ENCODE measurements around the gene CCDC157.
A peak's percentile ranks its signal among the peaks of the same experiment; 100 is the strongest.

The CCDC157 gene

GRCh38 chr22:30357650-30358215 is 926 bp downstream of the CCDC157 start:
- DNase-seq: no peak

- no peak for DNase-seq
Observed at GRCh38 chr22:30358541-30358940, 1.7 kb downstream of the CCDC157 start.

GRCh38 chr22:30361916-30362650 is 5.3 kb downstream of the CCDC157 start:
- DNase-seq: no peak

- no peak for DNase-seq
Observed at GRCh38 chr22:30362651-30363281, 6.0 kb downstream of the CCDC157 start.

- DNase-seq: no peak
Observed at GRCh38 chr22:30365891-30366290, 9.1 kb downstream of the CCDC157 start.

- no peak for DNase-seq
Observed at GRCh38 chr22:30368420-30368819, 11.6 kb downstream of the CCDC157 start.

GRCh38 chr22:30370641-30371230 is 13.9 kb downstream of the CCDC157 start:
- DNase-seq: no peak

GRCh38 chr22:30371321-30371720 is 14.5 kb downstream of the CCDC157 start:
- DNase-seq: no peak

GRCh38 chr22:30371981-30372380 is 15.2 kb downstream of the CCDC157 start:
- no peak for DNase-seq

GRCh38 chr22:30372915-30373314 is 16.1 kb downstream of the CCDC157 start:
- no peak for DNase-seq

- no peak for DNase-seq
Observed at GRCh38 chr22:30373331-30374325, 16.8 kb downstream of the CCDC157 start.

GRCh38 chr22:30375312-30375849 is 18.6 kb downstream of the CCDC157 start:
- no peak for DNase-seq

GRCh38 chr22:30380011-30380410 is 23.2 kb downstream of the CCDC157 start:
- DNase-seq: no peak

GRCh38 chr22:30381264-30381663 is 24.5 kb downstream of the CCDC157 start:
- DNase-seq: no peak

GRCh38 chr22:30382340-30382739 is 25.5 kb downstream of the CCDC157 start:
- no peak for DNase-seq

GRCh38 chr22:30383061-30383460 is 26.3 kb downstream of the CCDC157 start:
- DNase-seq: no peak

- DNase-seq: no peak
Observed at GRCh38 chr22:30385942-30386341, 29.1 kb downstream of the CCDC157 start.

- no peak for DNase-seq
Observed at GRCh38 chr22:30386608-30386959, 29.8 kb downstream of the CCDC157 start.

- peak; percentile 68 for DNase-seq
Observed at GRCh38 chr22:30386960-30387827, 30.4 kb downstream of the CCDC157 start, which contains the start of gene RNF215. RNF215 (minus strand) TSS chr22:30387411; CDS start chr22:30387313, 98 bp downstream.

- DNase-seq: peak; percentile 51
Observed at GRCh38 chr22:30390974-30391691, 34.3 kb downstream of the CCDC157 start.

All from NCI-H1105 (cell line).